Dermis blood vessel endothelial cell (primary cell): ENCODE measurements around the gene UTP14C. TPM values are rescaled to one million over a fixed set of nuclear protein-coding genes. Genes with fewer than 3 reads are reported as not detected.
A peak's percentile ranks its signal among the peaks of the same experiment; 100 is the strongest.
"Not testable (repeated sequence)": the region's sequence is repeated elsewhere in the genome, so short reads cannot be mapped to it uniquely, and the experiment has no call there.

Experiments used
- DNase-seq: peaks from one replicate; pipeline ENCODE4 v3.0.0; 2010
- total RNA-seq: library from RNA; depleted of rRNA; stranded (reverse); fragments of >200 nt; gene quantifications from 2 replicates; pipeline ENCODE4 v1.2.3, GENCODE V29; 2014

Gene UTP14C
- total RNA-seq, 1 donor from 2014 or later = 14.6 TPM

DNA sequence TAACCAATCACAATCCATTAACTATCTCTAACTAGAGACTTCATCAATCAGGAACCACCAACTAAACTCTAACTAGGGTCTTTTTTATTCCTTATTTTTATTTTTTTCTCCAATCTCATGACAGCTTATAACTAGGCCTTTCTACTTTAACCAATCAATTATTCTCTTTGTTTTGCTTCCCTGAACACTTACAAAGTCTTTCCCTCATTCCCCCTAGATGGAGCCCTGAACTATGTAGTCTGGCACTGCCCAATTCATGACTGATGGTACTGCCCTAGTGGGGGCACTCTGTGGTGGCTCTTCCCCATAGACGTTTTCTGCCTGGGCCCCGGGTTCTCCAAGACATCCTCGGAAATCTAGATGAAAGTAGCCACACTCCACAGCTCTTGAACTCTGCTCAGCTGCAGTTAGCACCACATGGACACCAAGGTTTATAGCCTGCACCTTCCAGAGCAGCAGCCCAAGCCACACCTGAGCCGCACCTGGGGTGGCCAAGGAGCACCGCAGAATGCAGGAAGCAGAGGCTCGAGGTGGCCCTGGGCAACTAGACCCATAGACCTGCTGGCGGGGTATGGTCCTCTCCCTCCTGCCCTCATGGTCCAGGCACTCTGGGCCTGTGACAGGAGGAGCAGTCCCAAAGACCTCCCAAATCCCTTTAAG lies 19.9 kb upstream of the UTP14C start:
- DNase-seq = no peak

DNA sequence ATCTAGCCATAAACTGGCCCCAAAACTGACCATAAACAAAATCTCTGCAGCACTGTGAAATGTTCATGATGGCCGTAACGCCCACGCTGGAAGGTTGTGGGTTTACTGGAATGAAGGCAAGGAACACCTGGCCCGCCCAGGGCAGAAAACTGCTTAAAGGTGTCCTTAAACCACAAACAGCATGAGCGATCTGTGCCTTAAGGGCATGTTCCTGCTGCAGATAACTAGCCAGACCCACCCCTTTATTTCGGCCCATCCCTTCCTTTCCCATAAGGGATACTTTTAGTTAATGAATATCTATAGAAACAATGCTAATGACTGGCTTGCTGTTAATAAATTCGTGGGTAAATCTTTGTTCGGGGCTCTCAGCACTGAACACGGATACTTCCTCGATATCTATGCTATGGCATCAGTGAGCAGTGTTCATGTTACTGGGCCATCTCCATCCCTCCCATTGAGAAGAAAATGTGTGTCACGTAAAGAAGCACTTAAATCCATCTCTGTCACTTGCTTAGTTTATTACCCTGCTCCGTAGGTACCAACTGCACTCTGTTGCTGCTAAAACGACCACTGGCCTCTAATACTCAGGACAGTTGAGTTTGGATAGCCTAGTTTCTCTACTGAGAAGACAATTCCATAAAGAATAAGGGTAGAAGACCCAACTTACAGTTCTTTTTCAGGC lies 18.5 kb upstream of the UTP14C start:
- DNase-seq = no peak

DNA sequence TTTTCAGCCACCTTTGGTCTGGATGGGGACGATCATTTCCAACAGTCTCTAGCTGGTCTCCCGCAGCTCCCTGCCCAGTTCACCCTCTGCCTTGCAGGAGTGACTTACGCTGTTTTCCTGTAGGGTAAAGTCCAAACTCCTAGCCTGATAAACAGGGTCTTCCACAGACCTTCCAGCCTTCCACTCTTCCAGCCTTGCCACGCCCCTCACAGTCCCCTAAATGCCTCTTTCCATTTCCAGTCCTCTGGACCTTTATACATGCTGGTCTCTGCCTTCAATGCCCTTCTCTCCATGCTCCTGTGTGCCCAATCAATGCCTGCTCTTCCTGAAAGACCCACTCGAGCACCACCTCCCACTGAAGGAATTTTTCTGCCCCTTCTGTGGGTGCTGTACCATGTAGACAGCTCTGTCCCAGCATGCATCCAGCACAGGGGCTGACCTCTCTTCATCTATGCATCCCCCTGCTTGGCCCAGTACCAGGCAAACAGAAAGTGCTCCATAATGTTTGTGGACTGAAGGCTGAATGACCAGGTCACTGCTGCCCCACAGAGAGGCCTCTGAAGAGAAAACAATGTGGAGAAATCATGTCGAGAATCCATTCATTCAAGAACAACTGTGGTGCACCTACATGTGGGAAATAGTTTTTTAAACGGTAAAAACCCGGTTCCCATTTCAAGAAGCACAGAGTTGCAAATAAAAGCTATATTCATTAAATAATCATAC lies 17.8 kb upstream of the UTP14C start:
- DNase-seq = no peak

DNA sequence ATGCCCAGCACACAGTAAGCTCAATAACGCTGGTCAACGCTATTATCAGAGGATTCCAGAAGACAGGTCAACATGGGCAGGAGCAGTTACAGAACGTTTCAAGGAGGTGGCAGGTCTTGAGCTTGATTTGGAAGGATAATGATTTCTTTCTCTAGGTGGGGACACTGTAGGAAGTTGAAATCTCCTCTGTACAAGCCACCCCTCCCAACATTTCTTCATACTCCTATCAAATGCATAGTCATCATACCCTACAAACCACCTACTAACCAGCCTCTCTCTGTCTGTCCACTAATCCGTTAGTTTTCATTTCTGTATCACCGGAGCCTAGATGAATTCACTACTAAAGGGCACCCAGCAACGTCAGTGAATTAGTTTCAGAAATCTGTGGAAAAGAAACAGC lies 14.5 kb upstream of the UTP14C start:
- no peak for DNase-seq

DNA sequence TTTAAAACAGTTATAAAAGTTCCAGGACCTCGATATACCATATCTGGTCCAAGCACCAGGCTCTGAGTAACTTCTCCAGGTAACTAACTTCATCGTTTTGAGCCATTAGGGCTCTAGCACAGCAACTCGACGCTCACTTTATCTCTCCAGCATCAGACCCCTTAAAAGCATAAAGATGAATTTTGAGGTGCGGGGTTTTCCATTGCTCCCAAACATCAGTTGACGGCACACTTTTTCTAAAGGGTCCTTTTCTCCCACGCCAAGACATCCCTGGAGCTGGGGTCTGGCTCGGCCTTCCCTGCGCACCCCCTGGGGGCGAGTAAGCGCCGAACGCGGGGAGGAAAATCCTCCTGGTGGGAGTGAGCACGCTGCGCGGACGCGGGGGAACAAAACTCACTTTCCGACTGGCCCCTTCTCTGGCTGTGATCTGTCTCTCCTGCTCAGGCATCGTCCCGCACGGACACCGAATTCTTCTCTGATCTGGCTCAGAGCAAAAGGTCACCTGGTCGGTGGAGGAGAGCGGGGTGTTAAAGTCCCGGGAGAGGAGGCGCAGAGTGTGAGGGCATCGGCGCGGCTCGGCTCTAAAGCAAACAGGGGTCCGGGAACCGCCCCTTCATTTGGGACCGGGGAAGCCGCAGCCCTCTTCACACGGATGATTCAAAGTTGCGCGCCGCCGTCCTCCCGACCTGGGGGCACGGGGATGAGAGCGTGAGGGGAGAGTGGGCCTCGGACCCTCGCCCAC lies 13.4 kb upstream of the UTP14C start, which contains the start of gene ATP7B:
Gene ATP7B, minus strand, starts transcription at position 561 of the 742 bp plus-strand sequence. Its CDS starts 113 bp downstream, at position 448.
- DNase-seq = peak; percentile 25

DNA sequence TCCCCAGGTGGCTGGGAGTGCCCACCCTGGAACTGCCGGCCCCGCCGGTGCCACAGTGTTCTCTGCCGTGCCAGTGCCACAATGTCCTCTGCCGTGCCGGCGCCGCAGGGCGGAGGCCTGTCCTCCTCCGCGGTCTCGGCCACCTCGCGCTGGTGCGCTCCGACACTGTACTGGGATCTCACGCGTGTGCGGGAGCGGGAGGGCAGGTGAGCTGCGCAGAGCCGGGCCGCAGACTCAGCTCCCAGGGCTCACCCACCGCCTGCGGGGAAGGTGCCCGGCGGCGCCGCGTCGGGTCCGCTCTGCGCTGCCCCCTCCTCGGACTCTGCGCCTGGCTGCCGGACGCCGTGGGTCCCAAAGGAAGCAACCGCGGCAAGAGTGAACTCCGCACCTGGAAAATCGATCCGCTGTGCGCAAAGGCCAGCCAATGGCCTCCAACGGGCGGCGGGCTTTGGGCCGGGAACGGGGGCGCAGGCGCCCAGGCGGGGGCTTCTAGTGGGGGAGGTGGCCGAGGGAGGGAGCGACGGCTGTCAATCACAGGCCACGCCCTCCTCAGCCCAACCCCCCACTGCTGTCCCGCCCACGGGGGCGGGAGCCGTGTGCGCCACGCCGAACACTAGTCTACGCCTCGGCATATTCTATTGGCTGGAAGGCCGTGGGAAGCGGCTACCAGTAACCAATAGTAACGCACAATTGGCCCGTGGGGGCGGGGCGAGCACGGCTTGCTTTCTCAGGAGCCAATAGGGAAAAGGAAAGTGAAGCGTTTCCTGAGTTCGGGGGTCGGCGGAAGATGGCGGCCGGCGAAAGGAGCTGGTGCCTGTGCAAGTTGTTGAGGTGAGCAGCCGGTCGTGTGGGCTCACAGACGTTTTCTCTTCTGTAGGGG lies 12.6 kb upstream of the UTP14C start, which contains the start of gene ALG11:
Gene ALG11, plus strand, starts transcription at position 767 of the 880 bp plus-strand sequence. Its CDS starts 21 bp downstream, at position 788.
- peak; percentile 99 for DNase-seq

DNA sequence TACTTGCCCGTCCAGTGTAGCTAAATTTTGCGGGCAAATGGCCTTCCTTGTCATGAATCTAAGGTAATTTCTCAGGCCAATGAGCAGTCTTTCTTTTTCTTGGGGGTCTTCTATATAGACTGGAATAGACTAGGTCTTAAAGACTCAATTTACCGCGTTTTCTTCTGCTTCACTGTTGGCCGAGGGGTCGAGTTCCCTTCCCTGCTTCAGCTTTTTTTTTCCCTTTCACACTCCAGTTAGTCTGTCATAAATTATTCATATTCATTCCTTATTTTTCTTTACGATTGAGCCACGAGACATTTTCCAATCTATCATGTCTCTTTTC lies 12.0 kb upstream of the UTP14C start:
- DNase-seq = no peak

DNA sequence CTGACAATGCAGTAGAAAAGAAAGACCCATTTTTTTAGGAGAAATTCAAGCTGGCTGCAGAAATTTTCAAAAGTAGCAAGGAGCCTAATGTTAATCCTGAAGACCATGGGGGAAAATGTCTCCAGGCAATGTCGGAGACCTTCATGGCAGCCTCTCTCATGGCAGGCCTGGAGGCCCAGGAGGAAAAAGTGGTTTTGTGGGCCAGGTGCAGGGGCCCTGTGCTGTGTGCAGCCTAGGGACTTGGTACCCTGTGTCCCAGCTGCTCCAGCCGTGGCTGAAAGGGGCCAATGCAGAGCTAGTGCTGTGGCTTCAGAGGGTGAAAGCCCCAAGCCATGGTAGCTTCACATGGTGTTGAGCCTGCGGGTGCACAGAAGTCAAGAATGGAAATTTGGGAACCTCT lies 8.2 kb upstream of the UTP14C start:
- no peak for DNase-seq

DNA sequence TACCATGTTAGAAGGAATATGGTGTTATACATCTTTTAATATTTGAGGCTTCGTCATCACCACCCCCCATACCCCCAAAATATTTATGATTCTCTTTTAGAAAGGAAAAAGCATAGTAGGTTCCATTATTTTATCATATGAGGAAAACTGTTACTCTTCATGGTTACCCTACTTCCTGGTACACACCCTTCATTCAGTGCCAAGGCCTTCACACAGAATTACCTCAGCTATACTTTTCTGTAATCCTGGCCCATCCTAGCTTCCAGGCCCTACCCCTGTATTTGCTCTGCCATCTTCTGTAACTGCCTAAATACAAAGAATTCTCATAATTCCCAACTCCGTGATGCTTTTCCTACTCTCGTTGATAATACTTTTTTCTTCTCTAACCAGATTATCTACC lies 4.3 kb upstream of the UTP14C start:
- DNase-seq = no peak

DNA sequence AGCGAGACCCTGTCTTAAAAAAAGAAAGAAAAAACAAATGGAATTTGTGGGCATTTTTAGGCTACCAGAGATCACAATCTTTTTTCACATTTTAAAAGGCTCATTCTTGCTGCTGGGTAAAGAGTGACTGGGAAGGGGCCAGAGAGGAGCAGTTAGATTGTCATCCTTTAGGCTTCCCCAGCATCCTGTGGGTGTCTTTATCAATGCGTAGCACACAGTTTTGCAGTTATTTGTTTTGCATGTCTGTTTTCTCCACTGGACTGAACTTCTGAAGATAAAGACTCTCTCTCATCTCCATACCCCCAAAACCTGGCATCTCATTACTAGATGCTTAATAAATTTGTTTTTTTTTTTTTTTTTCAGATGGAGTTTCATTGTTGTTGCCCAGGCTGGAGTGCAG lies 2.1 kb upstream of the UTP14C start:
- DNase-seq = no peak

DNA sequence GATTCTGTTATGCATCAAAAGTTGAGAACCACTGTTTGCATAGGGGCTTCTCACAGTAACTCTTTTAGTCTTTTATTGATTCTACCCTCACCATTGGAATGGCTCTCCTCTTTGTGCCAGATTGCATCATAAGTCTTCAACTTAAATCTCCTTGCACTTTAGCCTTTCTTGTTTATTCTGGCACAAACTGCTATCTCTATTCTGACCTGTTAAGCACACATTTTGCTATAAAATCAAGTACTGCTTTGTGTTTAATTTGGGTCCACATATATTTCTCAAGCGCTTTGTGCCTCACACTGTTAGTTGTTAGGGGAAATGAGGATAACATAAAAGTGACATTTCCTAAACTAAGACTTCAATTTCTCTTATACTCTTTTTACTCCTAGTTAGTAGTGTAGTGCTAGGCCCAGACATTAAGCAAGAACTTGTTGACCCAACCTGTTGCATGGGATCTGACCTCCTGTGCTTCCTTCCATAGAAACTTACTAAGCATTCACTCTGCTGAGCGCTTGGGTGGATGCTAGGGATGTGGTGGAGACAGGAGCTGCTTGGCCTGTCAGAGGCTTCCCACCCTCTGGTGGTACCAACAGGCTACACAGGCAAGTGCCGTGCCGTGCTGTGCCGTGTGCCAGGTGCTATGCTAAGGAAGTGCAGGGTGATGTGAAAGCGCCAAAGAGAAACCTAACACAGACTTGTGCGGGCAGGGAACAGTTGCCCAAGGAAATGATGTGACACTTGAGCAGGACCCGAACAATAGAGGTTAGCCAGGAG lies 1.2 kb downstream of the UTP14C start:
- no peak for DNase-seq

DNA sequence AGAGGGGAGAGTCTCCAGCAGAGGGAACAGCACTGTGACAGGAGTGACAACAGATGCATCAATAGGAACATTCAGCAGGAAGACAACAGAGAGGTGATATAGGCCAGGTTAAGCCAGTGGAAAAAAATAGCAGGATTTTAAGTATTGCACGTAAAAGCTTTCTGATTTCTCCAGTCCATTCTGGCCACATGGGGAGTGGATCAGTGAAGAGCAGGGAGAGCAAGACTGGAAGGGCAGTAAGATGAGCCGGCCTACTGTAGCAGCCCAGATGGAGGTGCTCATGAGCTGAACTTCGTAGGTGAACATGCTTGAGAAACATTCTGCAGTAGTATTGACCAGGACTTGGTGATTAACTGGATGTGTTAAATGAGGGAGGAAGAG lies 1.7 kb downstream of the UTP14C start:
- DNase-seq = no peak

DNA sequence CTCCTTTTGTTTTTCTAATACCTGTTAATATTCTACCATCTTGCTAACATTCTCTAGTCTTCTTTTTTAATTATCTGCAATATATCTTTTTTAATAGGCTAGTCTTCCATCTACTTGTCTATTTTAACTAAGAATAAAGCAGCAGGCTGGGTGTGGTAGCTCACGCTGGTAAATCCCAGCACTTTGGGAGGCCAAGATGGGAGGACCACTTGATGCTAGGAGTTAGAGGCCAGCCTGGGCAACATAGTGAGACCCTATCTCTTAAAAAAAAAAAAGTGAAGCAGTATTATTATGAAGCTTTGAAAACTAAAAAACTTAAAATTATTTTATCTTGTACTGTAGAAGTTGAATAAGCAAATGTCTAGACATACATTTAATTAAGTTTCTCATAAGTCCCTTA lies 3.3 kb downstream of the UTP14C start:
- DNase-seq = no peak

DNA sequence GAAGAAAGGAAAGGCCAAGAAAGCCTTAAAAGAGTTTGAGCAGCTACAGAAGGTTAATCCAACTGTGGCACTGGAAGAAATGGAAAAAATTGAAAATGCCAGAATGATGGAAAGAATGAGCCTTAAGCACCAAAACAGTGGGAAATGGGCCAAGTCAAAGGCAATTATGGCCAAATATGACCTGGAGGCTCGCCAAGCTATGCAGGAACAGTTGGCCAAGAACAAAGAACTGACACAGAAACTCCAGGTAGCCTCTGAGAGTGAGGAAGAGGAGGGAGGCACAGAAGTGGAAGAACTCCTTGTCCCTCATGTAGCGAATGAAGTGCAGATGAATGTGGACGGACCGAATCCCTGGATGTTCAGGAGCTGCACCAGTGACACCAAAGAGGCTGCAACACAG lies 5.1 kb downstream of the UTP14C start:
- DNase-seq = no peak

DNA sequence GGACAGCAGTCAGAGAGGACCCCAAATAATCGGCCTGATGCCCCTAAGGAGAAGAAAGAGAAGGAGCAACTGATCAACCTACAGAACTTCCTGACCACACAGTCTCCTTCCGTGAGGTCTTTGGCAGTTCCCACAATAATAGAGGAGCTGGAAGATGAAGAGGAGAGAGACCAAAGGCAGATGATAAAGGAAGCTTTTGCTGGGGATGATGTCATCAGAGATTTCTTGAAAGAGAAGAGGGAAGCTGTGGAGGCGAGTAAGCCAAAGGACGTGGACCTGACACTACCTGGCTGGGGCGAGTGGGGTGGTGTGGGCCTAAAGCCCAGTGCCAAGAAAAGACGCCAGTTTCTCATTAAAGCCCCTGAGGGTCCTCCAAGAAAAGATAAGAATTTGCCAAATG lies 5.9 kb downstream of the UTP14C start:
- not testable (repeated sequence) for DNase-seq

DNA sequence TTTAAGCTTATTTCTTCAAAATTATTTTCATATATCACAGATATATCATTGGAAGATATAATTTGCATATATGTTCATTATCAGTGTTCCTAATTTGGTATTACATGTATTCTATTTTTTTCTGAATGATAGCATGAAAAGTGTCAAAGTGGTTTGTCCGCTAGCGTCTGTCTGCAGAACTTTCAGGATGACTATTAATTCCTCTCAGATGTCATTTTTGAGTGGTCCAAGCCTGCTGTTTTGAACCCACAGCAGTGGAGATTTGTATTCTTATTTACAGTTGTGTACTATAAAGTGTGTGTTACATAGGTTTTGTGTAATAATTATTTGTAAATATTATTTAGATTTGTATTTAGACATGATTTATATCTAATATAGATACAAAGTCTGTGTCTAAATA lies 8.5 kb downstream of the UTP14C start:
- DNase-seq = no peak

DNA sequence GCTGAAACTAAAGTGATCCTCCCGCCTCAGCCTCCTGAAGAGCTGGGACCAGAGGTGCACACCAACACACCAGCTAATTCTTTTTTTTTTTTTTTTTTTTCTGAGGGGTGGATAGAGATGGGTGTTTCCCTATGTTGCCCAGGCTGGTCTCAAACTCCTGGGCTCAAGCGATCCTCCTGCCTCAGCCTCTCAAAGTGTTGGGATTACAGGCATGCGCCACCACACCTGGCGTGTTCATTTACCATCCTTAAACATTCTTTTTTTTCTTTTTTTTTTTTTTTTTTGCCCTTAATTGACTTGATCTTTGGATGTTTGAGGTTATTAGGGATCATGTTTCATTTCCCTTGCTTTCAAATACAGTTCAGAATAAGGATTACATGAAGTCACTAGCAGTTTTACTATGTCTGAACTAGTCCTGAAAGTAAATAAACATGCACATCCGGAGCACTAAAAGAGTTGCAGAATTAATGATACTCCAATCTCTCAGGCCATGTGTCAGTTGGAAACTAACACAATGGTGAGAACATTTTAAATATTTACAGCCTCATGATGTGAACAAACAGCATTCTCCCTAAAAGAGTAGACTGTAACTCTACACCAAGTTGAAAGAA lies 10.2 kb downstream of the UTP14C start:
- DNase-seq = no peak

DNA sequence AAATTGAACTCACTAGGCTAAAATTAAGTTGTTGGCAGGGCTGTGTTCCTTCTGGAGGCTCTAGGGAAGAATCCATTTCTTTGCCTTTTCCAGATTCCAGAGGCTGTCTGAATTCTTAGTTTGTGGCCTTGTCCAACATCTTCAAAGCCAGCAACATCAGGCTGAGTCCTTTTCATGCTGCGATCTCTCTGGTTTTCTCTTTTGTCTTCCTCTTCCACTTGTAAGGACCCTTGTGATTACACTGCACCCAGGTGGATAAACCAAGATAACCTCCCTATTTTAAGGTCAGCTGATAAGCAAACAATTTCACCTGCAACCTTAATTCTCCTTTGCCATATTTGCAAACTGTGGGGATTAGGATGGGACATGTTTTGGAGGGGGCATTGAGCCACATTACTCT lies 11.5 kb downstream of the UTP14C start:
- no peak for DNase-seq

DNA sequence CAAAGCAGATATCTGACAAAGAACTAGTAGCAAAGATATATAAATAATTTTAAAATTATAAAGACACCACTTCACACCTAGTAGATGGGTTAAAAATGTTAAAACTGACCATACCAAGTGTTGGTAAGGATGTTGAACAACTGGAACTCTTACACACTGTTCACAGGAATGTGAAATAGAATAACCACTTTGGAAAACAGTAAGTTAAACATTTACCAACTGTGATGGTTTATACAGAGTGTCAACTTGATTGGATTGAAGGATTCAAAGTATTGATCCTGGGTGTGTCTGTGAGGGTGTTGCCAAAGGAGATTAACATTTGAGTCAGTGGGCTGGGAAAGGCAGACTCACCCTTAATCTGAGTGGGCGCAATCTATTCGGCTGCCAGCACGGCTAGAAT lies 19.2 kb downstream of the UTP14C start:
- DNase-seq = no peak

DNA sequence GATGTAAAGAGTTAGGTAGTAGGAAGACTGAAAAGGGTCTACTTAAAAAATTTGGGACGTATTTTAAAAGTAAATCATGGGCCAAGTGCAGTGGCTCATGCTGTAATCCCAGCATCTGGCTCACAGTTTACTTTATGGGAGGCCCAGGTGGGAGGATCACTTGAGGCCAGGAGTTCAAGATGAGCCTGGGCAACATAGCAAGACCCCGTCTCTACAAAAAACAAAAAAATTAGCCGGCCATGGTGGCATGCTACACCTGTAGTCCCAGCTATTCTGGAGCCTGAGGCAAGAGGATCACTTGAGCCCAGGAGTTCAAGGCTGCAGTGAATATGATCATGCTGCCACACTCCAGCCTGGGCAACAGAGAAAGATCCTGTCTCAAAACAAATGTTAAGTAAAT lies 23.0 kb downstream of the UTP14C start:
- no peak for DNase-seq

DNA sequence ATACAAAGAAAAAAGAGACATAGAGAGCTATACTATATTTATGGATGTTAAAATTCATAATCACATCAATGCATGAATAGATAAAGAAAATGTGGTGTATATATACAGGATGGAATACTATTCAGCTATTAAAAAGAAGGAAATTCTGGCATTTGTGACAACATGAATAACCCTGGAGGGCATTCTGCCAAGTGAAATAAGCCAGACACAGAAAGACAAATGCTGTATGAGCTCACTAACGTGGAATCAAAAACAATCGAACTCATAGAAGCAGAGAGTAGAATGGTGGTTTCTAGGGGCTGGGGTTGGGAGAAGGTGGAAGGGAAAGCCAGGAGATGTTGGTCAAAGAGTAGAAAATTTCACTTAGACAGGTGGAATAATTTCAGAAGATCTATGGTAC lies 24.0 kb downstream of the UTP14C start:
- peak; percentile 20 for DNase-seq
